ENCODE results near the gene ACAD10.

ACAD10 gene

DNA sequence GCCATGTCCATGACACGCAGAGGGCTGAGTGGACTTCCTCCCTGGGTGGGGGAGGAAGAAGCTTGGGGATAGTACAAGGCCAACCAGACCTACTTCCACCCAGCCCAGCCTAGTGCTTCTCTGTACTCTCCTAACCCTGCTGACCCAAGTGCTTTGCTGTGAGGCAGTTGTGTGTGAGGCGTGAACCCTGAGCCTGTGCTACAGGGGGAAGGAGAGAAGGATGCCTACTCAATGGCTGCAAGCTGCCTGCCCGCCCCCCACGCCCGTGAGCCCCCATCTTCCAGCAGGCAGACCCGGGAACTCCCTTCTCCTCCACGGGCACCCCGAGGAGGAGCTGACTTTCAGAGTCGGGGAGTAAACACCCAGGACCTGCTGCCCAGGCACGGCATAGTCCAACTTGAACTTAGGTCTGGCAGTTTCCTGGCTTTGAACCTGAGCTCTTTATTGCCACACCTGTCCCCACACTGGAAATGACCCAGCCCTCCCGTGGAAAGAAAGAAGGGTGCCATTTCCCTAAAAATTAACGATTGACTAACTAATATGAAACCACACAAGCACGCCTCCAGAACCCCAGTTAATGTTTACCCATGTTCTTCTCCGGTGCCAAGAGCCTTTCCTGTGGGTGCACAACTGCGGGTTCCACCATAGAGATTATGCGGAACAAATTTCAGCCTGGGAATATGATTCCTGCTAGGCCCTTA lies 91.6 kb downstream of the ACAD10 start:
- no peak for TF ChIP-seq TAF1 (IDR thresholded peaks at IDR 0.05; ENCODE audit: low read depth)
- TF ChIP-seq, protein P1, sequence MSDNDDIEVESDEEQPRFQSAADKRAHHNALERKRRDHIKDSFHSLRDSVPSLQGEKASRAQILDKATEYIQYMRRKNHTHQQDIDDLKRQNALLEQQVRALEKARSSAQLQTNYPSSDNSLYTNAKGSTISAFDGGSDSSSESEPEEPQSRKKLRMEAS (IDR thresholded peaks at IDR 0.05) = no peak
- TF ChIP-seq TCF12 (IDR thresholded peaks at IDR 0.05; ENCODE audit: low read depth) = no peak
- TF ChIP-seq, protein P2, sequence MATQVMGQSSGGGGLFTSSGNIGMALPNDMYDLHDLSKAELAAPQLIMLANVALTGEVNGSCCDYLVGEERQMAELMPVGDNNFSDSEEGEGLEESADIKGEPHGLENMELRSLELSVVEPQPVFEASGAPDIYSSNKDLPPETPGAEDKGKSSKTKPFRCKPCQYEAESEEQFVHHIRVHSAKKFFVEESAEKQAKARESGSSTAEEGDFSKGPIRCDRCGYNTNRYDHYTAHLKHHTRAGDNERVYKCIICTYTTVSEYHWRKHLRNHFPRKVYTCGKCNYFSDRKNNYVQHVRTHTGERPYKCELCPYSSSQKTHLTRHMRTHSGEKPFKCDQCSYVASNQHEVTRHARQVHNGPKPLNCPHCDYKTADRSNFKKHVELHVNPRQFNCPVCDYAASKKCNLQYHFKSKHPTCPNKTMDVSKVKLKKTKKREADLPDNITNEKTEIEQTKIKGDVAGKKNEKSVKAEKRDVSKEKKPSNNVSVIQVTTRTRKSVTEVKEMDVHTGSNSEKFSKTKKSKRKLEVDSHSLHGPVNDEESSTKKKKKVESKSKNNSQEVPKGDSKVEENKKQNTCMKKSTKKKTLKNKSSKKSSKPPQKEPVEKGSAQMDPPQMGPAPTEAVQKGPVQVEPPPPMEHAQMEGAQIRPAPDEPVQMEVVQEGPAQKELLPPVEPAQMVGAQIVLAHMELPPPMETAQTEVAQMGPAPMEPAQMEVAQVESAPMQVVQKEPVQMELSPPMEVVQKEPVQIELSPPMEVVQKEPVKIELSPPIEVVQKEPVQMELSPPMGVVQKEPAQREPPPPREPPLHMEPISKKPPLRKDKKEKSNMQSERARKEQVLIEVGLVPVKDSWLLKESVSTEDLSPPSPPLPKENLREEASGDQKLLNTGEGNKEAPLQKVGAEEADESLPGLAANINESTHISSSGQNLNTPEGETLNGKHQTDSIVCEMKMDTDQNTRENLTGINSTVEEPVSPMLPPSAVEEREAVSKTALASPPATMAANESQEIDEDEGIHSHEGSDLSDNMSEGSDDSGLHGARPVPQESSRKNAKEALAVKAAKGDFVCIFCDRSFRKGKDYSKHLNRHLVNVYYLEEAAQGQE (IDR thresholded peaks at IDR 0.05; ENCODE audit: low read depth) = no peak

DNA sequence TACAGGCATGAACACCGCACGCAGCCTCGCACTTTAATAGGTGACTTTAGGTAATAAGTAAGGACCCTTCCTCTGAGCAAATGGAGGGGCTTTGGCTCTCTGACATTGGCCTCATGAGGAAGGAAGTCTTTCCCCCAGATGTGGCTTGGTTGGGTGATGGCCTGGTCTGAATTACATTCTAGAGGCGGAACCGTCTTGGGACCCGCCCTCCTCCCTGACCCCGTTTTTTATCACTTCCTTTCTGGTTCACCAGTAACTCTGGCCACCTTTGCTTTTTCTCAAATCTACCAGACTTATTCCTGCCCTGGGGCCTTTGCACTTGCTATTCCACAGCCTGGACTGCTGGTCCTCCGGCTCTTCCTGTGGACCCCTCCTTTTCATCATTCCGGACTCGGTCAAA lies 94.3 kb downstream of the ACAD10 start:
- no peak for TF ChIP-seq CEBPB (IDR thresholded peaks at IDR 0.05)
- no peak for TF ChIP-seq EP300 (IDR thresholded peaks at IDR 0.05; ENCODE audit: borderline replicate concordance)
- TF ChIP-seq YY1 (IDR thresholded peaks at IDR 0.05; ENCODE audit: low read depth) = no peak
- TF ChIP-seq, protein P1 (IDR thresholded peaks at IDR 0.05) = no peak
- TF ChIP-seq TEAD4 (IDR thresholded peaks at IDR 0.05) = no peak
- TF ChIP-seq, protein P3, sequence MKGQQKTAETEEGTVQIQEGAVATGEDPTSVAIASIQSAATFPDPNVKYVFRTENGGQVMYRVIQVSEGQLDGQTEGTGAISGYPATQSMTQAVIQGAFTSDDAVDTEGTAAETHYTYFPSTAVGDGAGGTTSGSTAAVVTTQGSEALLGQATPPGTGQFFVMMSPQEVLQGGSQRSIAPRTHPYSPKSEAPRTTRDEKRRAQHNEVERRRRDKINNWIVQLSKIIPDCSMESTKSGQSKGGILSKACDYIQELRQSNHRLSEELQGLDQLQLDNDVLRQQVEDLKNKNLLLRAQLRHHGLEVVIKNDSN (IDR thresholded peaks at IDR 0.05) = no peak
- TF ChIP-seq TAF1 (IDR thresholded peaks at IDR 0.05; ENCODE audit: low read depth) = no peak
- TF ChIP-seq TCF12 (IDR thresholded peaks at IDR 0.05; ENCODE audit: low read depth) = no peak
- no peak for TF ChIP-seq FOXM1 (IDR thresholded peaks at IDR 0.05; ENCODE audit: borderline replicate concordance, low read depth)
- TF ChIP-seq, protein P2 (IDR thresholded peaks at IDR 0.05; ENCODE audit: low read depth) = no peak
- TF ChIP-seq RAD21 (IDR thresholded peaks at IDR 0.05; ENCODE audit: low read depth) = no peak
- TF ChIP-seq EGR1 (IDR thresholded peaks at IDR 0.05) = no peak
- no peak for TF ChIP-seq ZBTB7A (IDR thresholded peaks at IDR 0.05; ENCODE audit: low read depth)
- no peak for TF ChIP-seq NFIC (IDR thresholded peaks at IDR 0.05)
- TF ChIP-seq CREB1 (IDR thresholded peaks at IDR 0.05; ENCODE audit: low read depth) = no peak

DNA sequence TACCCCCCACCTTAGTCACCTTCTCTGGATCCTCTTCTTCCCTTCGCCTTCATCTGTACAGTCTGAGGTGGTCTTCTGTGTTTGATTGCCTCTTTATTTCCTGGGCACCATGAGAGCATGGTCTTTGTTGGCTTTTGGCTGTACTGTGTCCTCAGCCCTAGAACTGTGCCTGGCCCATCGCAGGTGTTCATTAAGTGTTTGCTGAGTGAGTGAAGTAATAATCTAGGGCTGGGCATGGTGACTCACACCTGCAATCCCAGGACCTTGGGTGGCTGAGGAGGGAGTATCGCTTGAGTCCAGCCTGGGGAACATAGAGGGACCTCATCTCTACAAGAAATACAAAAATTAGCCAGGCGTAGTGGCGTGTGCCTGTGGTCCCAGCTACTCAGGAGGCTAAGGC lies 94.8 kb downstream of the ACAD10 start:
- no peak for TF ChIP-seq CEBPB (IDR thresholded peaks at IDR 0.05)
- TF ChIP-seq, protein P1 (IDR thresholded peaks at IDR 0.05) = no peak
- TF ChIP-seq, protein P2 (IDR thresholded peaks at IDR 0.05; ENCODE audit: low read depth) = no peak
- TF ChIP-seq RAD21 (IDR thresholded peaks at IDR 0.05; ENCODE audit: low read depth) = no peak
- TF ChIP-seq YY1 (IDR thresholded peaks at IDR 0.05; ENCODE audit: low read depth) = no peak
- no peak for TF ChIP-seq CREB1 (IDR thresholded peaks at IDR 0.05; ENCODE audit: low read depth)
- no peak for TF ChIP-seq TAF1 (IDR thresholded peaks at IDR 0.05; ENCODE audit: low read depth)
- no peak for TF ChIP-seq ZBTB7A (IDR thresholded peaks at IDR 0.05; ENCODE audit: low read depth)

DNA sequence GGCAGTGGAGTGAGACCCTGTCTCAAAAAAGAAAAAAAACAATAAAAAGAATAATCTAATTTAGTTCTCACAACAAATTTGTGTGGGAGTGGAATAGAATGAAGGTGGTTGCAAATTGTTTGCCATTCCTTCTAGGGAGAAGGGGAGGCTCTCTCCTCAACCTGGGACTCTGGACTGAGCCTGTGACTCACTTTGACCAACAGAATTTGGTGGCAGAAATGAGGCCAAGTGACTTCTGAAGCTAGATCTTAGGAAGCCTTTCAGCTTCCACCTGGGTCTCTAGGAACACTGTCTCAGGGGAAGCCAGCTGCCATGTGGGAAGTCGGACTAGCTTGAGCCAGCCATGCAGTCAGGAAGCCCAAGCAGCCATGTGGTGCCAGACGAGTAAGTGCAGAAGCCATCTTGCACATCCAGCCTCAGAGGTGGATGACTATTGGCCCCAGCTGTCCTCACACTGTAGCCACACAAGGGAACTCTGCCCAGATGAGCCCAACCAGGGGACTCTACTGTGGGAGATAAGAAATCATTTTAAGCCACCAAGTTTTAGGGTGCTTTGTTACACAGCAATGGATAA lies 95.3 kb downstream of the ACAD10 start:
- 0 out of 2 replicates have a peak, but pooled peaks have one; percentile 52 for TF ChIP-seq YY1 (IDR thresholded peaks at IDR 0.05; ENCODE audit: low read depth)
- TF ChIP-seq, protein P3 (IDR thresholded peaks at IDR 0.05) = no peak
- TF ChIP-seq, protein P1 (IDR thresholded peaks at IDR 0.05) = no peak
